ENCODE measurements around the gene LAMTOR1.

Gene LAMTOR1

DNA sequence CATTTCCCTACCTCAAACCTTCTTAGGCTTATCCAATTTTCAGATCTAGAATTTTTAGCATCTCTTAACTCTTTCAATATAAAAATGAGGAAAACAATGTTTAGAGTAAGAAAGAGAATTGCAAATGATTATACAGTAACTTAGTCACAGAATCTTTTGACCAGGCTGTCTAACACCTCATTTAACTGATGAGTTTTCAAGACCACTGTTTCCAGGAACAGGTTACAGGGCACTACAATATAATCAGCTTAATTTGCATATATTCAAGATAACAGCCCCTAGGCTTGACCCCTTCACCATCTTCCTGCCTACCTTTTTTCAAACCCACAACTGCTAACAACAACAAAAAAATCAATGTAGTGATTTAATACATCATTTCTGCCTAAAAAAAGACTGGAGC, 35.4 kb downstream of the LAMTOR1 start:
- TF ChIP-seq, protein P1, sequence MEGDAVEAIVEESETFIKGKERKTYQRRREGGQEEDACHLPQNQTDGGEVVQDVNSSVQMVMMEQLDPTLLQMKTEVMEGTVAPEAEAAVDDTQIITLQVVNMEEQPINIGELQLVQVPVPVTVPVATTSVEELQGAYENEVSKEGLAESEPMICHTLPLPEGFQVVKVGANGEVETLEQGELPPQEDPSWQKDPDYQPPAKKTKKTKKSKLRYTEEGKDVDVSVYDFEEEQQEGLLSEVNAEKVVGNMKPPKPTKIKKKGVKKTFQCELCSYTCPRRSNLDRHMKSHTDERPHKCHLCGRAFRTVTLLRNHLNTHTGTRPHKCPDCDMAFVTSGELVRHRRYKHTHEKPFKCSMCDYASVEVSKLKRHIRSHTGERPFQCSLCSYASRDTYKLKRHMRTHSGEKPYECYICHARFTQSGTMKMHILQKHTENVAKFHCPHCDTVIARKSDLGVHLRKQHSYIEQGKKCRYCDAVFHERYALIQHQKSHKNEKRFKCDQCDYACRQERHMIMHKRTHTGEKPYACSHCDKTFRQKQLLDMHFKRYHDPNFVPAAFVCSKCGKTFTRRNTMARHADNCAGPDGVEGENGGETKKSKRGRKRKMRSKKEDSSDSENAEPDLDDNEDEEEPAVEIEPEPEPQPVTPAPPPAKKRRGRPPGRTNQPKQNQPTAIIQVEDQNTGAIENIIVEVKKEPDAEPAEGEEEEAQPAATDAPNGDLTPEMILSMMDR (IDR thresholded peaks at IDR 0.05; ENCODE audit: poor library complexity, severe bottlenecking) = no peak
- Histone ChIP-seq H3K27me3 (ENCODE audit: insufficient read depth, poor library complexity, severe bottlenecking) (no peaks in the 10 kb centered on the region), H3K4me1 (ENCODE audit: insufficient read depth, poor library complexity, severe bottlenecking) (peaks cover 36% of the 10 kb centered on the region), H3K4me3 (ENCODE audit: severe bottlenecking) (no peak overlapping the region), H3K9me3 (ENCODE audit: severe bottlenecking) (no peaks in the 10 kb centered on the region), H3K36me3 (ENCODE audit: low read depth) (peaks cover 57% of the 10 kb centered on the region), H3K27ac (ENCODE audit: poor library complexity, severe bottlenecking) (no peak overlapping the region)
- no peak for ATAC-seq (ENCODE audit: low read depth)
- no peak for DNase-seq (ENCODE audit: low spot score)

DNA sequence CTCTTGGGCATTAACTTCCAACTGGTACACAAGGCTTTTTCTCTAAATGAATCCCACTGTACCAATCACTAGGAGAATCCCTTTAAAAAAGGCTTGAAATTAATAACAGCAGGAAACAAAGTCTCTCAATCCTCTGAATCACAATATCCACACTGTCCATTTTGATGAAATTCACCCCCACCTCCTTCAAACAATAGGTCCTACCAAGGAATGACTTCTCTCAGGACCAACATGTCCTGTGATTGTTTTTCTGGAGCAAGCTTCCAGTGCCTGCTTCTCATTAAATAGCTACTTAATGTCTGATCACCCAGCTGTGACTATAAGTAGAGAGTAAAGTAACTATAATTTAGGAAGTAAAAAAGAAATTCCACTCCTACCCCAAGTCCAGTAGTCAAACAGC, 35.8 kb downstream of the LAMTOR1 start:
- TF ChIP-seq, protein P1 (IDR thresholded peaks at IDR 0.05; ENCODE audit: poor library complexity, severe bottlenecking) = no peak
- Histone ChIP-seq H3K36me3 (ENCODE audit: low read depth) (peaks cover 61% of the 10 kb centered on the region), H3K4me1 (ENCODE audit: insufficient read depth, poor library complexity, severe bottlenecking) (peaks cover 32% of the 10 kb centered on the region)

DNA sequence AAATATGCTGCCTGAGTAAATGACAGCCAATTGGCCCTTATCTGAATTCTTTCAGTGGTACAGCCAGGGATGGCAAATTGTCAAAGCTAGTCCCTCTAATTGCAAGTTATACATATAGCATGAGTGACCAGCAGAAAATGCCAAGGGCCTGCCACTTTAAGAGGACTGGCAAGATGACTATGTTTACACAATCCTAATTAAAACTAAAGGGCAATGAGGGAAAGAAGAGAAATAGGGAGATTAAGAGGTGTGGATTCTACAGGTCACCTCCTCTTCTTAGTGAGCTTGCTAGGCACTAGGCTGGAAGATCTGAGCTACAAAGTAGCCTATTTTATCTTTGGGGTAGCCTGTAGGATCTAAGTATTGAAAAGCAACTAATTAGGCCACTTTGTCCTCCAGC, 36.2 kb downstream of the LAMTOR1 start:
- DNase-seq (ENCODE audit: low spot score) = no peak
- Histone ChIP-seq H3K4me1 (ENCODE audit: insufficient read depth, poor library complexity, severe bottlenecking) (peaks cover 28% of the 10 kb centered on the region), H3K36me3 (ENCODE audit: low read depth) (peaks cover 64% of the 10 kb centered on the region), H3K27me3 (ENCODE audit: insufficient read depth, poor library complexity, severe bottlenecking) (no peaks in the 10 kb centered on the region), H3K27ac (ENCODE audit: poor library complexity, severe bottlenecking) (no peak overlapping the region), H3K9me3 (ENCODE audit: severe bottlenecking) (no peaks in the 10 kb centered on the region), H3K4me3 (ENCODE audit: severe bottlenecking) (no peak overlapping the region)
- TF ChIP-seq, protein P1 (IDR thresholded peaks at IDR 0.05; ENCODE audit: poor library complexity, severe bottlenecking) = no peak
- no peak for ATAC-seq (ENCODE audit: low read depth)

More for the DNA sequence above, 35.8 kb downstream of the LAMTOR1 start:
- no peak for DNase-seq (ENCODE audit: low spot score)
- ATAC-seq (ENCODE audit: low read depth) = no peak
- no peaks in the 10 kb centered on the region for H3K27me3 ChIP-seq (ENCODE audit: insufficient read depth, poor library complexity, severe bottlenecking)
- no peak overlapping the region for H3K27ac ChIP-seq (ENCODE audit: poor library complexity, severe bottlenecking)
- no peak overlapping the region for H3K4me3 ChIP-seq (ENCODE audit: severe bottlenecking)
- no peaks in the 10 kb centered on the region for H3K9me3 ChIP-seq (ENCODE audit: severe bottlenecking)

GRCh38 chr11:72061739-72062396, 41.2 kb downstream of the LAMTOR1 start:
- Histone ChIP-seq H3K36me3 (ENCODE audit: low read depth) (peaks cover 47% of the 10 kb centered on the region), H3K9me3 (ENCODE audit: severe bottlenecking) (no peaks in the 10 kb centered on the region), H3K4me3 (ENCODE audit: severe bottlenecking) (no peak overlapping the region), H3K27me3 (ENCODE audit: insufficient read depth, poor library complexity, severe bottlenecking) (no peaks in the 10 kb centered on the region), H3K27ac (ENCODE audit: poor library complexity, severe bottlenecking) (no peak overlapping the region), H3K4me1 (ENCODE audit: insufficient read depth, poor library complexity, severe bottlenecking) (peaks cover 17% of the 10 kb centered on the region)
- TF ChIP-seq, protein P1 (IDR thresholded peaks at IDR 0.05; ENCODE audit: poor library complexity, severe bottlenecking) = no peak
- ATAC-seq (ENCODE audit: low read depth) (no peak), DNase-seq (ENCODE audit: low spot score) (no peak)

DNA sequence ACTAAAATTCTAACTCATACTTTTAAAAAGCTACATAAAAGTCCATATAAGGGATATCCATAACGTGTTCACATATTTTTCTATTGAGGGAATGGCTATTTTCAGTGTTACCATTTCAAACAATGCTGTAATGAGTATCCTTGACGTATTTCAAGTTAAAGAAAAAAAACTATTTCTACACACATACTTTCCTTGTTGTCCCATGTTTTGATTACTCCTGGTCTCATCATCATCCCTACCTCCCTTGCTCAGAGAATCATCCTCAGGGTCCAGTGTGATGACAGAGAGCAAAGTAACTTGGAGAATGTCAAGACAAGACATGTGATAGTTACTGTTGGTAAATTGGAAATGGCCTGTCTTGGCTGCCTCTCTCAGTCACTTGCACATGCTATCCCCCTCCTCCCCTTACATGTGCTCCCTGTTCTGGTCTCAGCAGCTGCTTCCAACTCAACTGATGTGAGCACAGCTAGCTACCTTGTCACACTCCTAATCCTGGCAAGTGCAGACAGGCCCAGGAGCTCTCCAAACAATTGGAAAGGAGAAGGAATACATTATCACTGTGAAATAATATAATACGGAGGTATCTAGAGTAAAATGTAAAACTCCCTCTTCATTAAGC, 44.6 kb downstream of the LAMTOR1 start:
- no peak overlapping the region for H3K4me3 ChIP-seq (ENCODE audit: severe bottlenecking)
- peaks cover 17% of the 10 kb centered on the region for H3K4me1 ChIP-seq (ENCODE audit: insufficient read depth, poor library complexity, severe bottlenecking)
- peak overlapping the region; percentile 15 for H3K27ac ChIP-seq (ENCODE audit: poor library complexity, severe bottlenecking)
- DNase-seq (ENCODE audit: low spot score) = no peak
- no peaks in the 10 kb centered on the region for H3K9me3 ChIP-seq (ENCODE audit: severe bottlenecking)
- no peaks in the 10 kb centered on the region for H3K27me3 ChIP-seq (ENCODE audit: insufficient read depth, poor library complexity, severe bottlenecking)
- peak; percentile 68; the same call in 2 of the 3 replicates for ATAC-seq (ENCODE audit: low read depth)
- H3K36me3 ChIP-seq (ENCODE audit: low read depth) = peaks cover 23% of the 10 kb centered on the region
- TF ChIP-seq, protein P1 (IDR thresholded peaks at IDR 0.05; ENCODE audit: poor library complexity, severe bottlenecking) = no peak
